NCI-H1048 (cell line): Measurements from ENCODE around the gene CXXC1.
"Not testable (repeated sequence)": the region's sequence is repeated elsewhere in the genome, so short reads cannot be mapped to it uniquely, and the experiment has no call there.

ENCODE experiments used
- DNase-seq: peaks from one replicate; lab custom pipeline; 2025; lab: John Stamatoyannopoulos, UW

CXXC1 gene

GRCh38 chr18:50297621-50298442, 10.3 kb upstream of the CXXC1 start:
- no peak for DNase-seq

- no peak for DNase-seq
These were observed 5.5 kb upstream of the CXXC1 start for GRCh38 chr18:50293039-50293438.

GRCh38 chr18:50289108-50289443, 1.6 kb upstream of the CXXC1 start:
- DNase-seq = no peak

DNA sequence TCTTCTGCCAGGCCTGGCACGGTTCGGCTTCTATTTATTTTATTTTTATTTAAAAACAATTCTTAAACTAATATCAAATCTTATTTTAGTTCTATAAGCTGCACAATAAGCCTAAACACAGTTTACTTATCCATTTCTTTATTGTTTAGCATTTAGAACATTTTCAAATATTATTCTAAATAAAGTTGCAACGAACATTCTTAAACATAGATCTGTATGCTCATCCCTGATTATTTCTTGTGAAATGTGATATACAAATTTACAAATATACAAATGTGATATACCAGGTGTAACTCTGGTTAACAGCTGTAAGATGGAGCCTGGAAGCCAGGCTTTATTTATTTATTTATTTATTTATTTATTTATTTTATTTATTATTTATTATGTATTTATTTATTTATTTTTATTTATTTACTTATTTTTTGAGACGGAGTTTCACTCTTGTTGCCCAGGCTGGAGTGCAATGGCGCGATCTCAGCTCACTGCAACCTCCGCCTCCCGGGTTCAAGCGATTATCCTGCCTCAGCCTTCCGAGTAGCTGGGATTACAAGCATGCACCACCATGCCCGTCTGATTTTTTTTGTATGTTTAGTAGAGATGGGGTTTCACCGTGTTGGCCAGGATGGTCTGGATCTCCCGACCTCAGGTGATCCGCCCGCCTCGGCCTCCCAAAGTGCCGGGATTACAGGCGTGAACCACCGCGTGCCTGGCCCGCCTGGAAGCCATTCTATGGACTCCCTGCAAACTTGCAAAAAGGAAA, 1.0 kb upstream of the CXXC1 start:
- DNase-seq = not testable (repeated sequence)

DNA sequence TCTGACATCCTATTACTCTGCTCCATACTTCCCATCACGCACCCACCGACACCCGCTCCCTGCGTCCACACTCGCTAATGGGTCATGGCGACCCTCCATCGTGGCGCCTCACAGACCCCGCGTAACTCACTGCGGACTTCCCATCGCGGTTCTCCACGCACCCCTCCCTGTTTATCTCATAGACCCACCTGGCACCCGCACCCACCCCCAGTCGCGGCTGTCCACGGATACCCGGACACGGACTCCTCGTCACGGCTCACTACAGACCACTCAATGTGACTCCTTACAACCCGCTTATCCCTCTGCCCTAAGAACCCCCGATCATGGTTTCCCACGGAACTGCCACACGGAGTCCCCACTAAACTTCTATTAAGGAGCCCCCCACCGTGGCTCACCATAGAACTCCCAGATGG, 458 bp downstream of the CXXC1 start:
- no peak for DNase-seq

- no peak for DNase-seq
These were observed 983 bp downstream of the CXXC1 start for GRCh38 chr18:50286391-50287027.

GRCh38 chr18:50285631-50286321, 1.7 kb downstream of the CXXC1 start:
- DNase-seq = no peak

GRCh38 chr18:50285071-50285470, 2.4 kb downstream of the CXXC1 start:
- DNase-seq = no peak

DNA sequence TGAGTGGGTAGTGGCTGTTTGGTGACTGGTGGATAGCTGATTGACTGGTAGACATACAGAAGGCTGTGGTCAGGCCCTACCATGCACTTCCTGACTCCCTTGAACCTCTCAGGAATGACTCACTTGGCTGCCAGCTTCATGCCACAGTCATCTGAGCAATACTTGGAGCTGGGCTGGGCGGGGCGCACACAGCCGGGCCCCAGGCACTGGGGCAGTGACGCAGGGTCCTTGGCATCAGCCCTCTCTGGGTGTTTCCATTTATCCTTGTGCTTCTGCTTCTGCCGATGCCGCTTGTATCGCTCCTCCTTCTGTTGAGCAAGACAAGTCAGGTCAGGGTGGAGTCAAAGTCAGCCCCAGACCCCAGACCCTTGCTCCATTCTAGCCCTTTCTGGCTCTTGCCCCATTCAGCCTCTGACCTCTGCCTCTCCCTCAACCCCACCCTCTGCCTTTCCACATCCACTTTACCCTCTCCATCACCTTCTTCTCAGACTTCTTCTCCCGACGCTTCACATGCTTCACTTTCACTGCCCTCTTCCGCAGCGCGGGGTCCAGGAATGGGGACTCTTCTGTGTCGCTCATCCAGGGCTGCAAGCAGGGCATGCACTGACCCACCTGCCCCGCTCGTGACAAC, 3.1 kb downstream of the CXXC1 start:
- DNase-seq = no peak

DNA sequence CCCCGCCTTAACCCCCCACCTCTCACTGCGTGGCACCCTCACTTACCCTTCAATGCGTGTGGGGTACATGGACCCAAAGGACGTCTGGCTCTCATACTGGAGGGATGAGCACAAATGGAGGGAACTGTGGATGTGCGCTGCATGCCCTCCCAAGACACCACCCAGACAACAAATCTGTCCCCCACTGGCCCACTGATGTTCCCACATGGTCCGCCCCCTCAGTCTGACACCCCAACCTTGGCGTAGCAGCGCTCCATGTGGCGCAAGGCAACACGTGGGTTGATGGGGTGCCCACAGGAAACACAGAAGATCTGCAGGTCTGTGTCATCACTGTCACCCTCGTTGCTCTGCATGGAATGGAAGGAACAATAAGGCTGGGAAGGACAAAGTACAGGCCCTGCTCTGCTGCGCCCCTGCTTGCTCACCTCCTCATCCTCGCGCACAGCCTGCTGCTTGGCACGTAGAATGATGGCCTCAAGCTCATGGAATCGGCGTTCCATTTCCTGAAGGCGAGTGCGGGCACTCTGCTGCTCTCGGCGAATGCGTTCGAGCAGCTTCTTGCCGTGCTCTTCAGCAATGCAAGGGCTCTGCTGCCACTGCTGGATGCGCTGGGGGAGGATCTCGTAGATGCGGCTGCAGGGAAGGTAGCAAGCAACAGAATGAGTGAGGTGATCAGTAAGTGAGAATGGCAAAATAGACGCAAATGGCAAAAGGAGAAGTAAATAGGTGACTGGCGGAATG, 3.9 kb downstream of the CXXC1 start:
- no peak for DNase-seq

DNA sequence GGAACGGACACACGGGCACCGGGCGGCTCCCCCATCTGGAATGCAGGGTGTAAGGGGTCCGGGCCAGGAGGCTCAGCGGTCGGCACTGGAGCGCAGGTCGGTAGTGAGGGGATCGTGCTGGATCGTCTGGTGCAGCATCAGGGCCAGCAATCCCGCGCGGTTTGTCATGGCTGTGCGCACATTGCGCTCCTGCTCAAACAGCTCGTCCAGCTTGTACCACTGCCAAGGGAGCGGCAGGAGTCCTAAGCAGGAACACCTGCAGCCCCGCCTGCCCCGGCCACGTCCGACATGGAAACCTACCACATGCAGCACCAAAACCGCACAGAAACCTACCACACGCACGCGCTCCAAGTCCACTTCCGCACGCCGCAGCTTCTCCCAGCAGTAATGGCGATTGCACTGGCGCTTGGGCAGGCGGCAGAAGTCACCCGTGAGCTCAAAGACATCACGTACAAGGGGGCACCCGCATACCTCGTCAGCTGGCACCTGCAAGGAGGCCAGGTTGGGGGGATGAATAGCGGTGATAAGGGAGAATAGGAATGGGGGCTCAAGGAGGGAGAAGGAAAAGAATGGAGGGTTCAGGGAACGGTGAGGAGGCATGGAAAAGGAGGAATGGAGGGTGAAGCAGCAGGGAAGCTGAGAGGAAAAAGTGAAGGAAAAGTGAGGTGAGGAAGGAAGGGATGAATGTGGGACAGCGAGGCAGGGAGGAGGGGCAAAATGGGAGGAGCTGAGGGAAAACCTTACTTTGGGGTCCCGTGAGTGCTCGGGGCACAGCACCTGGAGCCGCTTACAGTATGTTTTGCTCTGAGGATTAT, 4.8 kb downstream of the CXXC1 start:
- no peak for DNase-seq

- no peak for DNase-seq
These were observed 5.4 kb downstream of the CXXC1 start for GRCh38 chr18:50281972-50282520.

DNA sequence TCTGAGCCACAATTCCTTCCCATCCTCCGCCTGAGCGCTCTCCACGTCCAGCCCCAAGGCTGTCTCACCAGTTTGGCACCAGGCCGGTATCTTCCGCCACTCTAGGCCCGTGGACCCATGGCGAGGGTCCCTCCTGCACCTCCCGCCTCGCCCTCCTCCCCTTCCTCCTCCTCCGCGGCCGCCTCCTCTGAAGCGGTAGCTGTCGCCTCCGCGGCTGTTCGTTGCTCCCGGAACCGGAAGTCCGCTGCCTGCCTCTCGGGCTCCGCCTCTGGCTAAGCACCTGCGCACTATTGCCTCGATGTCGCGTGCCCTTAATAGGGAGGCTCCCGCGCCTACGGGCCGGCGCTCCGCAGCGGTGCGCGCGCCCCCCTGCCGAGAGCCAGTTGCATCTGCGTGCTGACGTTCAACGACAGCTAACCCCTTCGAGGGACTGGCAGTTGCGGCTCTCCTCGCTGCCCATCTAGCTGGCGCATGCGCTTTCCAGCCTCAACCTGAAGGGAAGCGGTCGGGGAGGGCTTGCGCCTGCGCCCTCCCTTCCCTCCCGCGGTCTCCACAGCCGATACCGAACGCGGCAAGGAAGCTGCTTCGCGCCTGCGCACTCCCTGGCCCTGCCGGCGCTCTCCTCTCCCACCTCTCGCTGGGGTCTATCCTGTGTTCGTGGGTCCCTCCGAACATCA, 6.1 kb downstream of the CXXC1 start, which contains the start of gene MBD1:
Gene MBD1, minus strand, starts transcription at position 229 of the 677 bp plus-strand sequence. CDS start 1,531 bp downstream, outside the sequence.
- peak; percentile 99 for DNase-seq

- DNase-seq = no peak
These were observed 6.7 kb downstream of the CXXC1 start for GRCh38 chr18:50280707-50281294.

GRCh38 chr18:50279752-50280151, 7.7 kb downstream of the CXXC1 start:
- no peak for DNase-seq

GRCh38 chr18:50277942-50278341, 9.6 kb downstream of the CXXC1 start:
- DNase-seq = no peak

- DNase-seq = no peak
These were observed 11.0 kb downstream of the CXXC1 start for GRCh38 chr18:50276452-50276851.

GRCh38 chr18:50275503-50276036, 11.9 kb downstream of the CXXC1 start:
- DNase-seq = no peak

DNA sequence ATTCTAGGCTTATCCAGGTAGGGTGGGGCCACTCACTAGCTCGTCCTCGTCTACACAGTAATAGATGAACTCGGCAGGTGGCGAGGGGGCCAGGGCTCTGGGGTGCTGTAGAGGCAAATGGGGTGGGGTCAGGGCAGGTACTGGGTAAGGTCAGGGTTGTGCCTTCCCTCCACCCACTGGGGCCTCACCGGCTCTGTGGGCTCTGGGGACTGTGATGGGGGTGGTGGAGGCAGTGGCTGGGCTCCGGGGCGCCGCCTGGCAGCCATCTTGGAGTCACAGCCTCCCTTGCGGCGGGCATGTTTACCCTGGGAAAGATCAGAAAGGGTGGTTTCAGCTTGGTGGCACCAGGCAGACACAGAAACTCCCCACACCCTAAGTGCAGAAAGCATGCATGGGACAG, 12.6 kb downstream of the CXXC1 start:
- no peak for DNase-seq
